MM.1S (cell line): ENCODE results near the gene AKAP8L.

Experiments used
- DNase-seq: peaks from one replicate; pipeline ENCODE4 v3.0.0-alpha.2; 2015
- H2AFZ ChIP-seq: fragments of 300-600 bp; sonication (generic); 2 replicates; pipeline ENCODE4 v1.6.0; 2016; ENCODE audit warnings: antibody characterized with exemption, low read length
- H3F3A ChIP-seq: fragments of 300-600 bp; sonication (generic); 2 replicates; pipeline ENCODE4 v1.6.1; 2016; ENCODE audit warnings: mild to moderate bottlenecking, antibody characterized with exemption, low read length, moderate library complexity, mixed read lengths; ENCODE audit not compliant: insufficient read depth
- H3K27ac ChIP-seq: fragments of 300-600 bp; sonication (generic); 2 replicates; pipeline ENCODE4 v1.5.1; 2016; ENCODE audit warnings: mild to moderate bottlenecking, low read length
- H3K27me3 ChIP-seq: fragments of 300-600 bp; sonication (generic); replicated peaks from 2 replicates; pipeline ENCODE4 v1.6.0; 2016; ENCODE audit warnings: low read length; ENCODE audit not compliant: insufficient read depth
- H3K36me3 ChIP-seq: fragments of 300-600 bp; sonication (generic); replicated peaks from 2 replicates; pipeline ENCODE4 v1.6.1; 2016; ENCODE audit warnings: mild to moderate bottlenecking, low read length, mixed read lengths; ENCODE audit not compliant: insufficient read depth
- H3K4me1 ChIP-seq: fragments of 300-600 bp; sonication (generic); 2 replicates; pipeline ENCODE4 v1.6.1; 2016; ENCODE audit warnings: low read length, mixed read lengths
- H3K4me2 ChIP-seq: fragments of 300-600 bp; sonication (generic); 2 replicates; pipeline ENCODE4 v1.6.0; 2016; ENCODE audit warnings: low read depth, low read length
- H3K4me3 ChIP-seq: fragments of 300-600 bp; sonication (generic); 2 replicates; pipeline ENCODE4 v1.5.1; 2016; ENCODE audit warnings: low read length, mixed read lengths
- H3K79me2 ChIP-seq: fragments of 300-600 bp; sonication (generic); 2 replicates; pipeline ENCODE4 v1.6.1; 2016; ENCODE audit warnings: mixed run types, low read length, mixed read lengths
- H3K9ac ChIP-seq: fragments of 300-600 bp; sonication (generic); 2 replicates; pipeline ENCODE4 v1.6.1; 2016; ENCODE audit warnings: low read length, mixed read lengths
- H3K9me2 ChIP-seq: fragments of 300-600 bp; sonication (generic); replicated peaks from 2 replicates; pipeline ENCODE4 v1.6.1; 2016; ENCODE audit warnings: mild to moderate bottlenecking, low read length, mixed read lengths; ENCODE audit not compliant: insufficient read depth
- H3K9me3 ChIP-seq: fragments of 300-600 bp; sonication (generic); replicated peaks from 2 replicates; pipeline ENCODE4 v1.6.1; 2016; ENCODE audit warnings: mild to moderate bottlenecking, low read length, mixed read lengths; ENCODE audit not compliant: insufficient read depth
- H4K20me1 ChIP-seq: fragments of 300-600 bp; sonication (generic); 2 replicates; pipeline ENCODE4 v1.6.1; 2016; ENCODE audit warnings: mild to moderate bottlenecking, low read length, moderate library complexity, mixed read lengths; ENCODE audit not compliant: insufficient read depth
- EZH2 ChIP-seq: fragments of 300-600 bp; sonication (generic); optimal IDR thresholded peaks from 2 replicates; pipeline ENCODE3; 2017; ENCODE audit warnings: low read depth, mild to moderate bottlenecking, antibody characterized with exemption, low read length, mixed read lengths
- EZH2phosphoT487 ChIP-seq: fragments of 300-600 bp; sonication (generic); IDR thresholded peaks from 2 replicates; pipeline ENCODE4 v1.6.1; 2018; ENCODE audit warnings: antibody characterized with exemption, low read length
- TF ChIP-seq, protein P1 (sequence below): fragments of 300-600 bp; sonication (generic); IDR thresholded peaks from 2 replicates; pipeline ENCODE4 v1.5.1; 2016; ENCODE audit warnings: antibody characterized with exemption, low read length, mixed read lengths

The AKAP8L gene

DNA sequence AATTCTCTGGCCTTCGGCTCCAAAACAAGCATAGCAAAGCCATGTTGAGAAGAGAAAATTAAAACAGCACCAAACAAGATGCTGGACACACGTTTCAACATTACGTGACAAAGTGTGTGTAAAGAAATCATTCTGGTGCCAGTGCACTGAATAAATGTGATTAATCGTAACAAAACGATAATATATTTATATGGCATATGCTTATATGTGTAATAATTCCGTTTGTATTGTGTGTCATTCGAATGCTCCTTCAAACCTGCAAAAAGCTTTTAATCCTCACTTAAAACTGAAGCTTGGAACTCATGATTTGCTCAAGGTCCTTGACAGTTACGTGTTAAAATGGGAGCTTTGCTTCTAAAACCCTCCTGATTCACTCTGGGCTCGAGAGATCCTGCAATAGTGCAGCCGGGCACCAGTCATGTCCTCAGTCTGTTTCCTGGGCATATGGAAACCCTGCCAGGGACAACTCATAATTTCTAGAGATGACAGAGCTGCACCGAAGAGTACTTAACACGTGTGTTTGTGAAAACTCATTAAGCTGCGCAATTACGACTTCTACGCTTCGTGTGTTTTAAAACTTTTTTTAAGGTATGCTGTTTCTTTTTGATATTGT is 731 bp upstream of the AKAP8L start:
- peak overlapping the region; percentile 2; the same call in 1 of the 2 replicates for H3K9ac ChIP-seq

DNA sequence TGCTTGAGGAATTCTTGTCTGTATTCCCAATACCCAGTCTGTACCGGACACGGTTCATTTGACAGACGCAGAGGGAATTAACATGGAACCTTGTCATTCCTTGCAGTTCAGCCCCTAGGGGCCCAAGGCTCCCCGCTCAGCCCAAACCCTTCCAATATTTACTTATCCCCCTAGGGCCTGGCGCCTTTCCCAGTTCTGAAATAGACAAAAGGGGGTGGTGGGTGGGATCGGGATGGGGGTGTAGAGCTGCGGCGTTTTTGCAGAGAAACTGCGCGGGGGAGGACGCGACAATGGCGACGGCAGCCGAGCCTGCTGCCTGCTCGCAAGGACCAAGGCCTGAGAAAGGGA is 583 bp downstream of the AKAP8L start:
- H3F3A ChIP-seq, result peaks cover 7% of the 10 kb centered on the region; the same call in 1 of the 2 replicates
- H3K27me3 ChIP-seq, result no peaks in the 10 kb centered on the region
- no peak for TF ChIP-seq EZH2phosphoT487
- TF ChIP-seq, protein P1, sequence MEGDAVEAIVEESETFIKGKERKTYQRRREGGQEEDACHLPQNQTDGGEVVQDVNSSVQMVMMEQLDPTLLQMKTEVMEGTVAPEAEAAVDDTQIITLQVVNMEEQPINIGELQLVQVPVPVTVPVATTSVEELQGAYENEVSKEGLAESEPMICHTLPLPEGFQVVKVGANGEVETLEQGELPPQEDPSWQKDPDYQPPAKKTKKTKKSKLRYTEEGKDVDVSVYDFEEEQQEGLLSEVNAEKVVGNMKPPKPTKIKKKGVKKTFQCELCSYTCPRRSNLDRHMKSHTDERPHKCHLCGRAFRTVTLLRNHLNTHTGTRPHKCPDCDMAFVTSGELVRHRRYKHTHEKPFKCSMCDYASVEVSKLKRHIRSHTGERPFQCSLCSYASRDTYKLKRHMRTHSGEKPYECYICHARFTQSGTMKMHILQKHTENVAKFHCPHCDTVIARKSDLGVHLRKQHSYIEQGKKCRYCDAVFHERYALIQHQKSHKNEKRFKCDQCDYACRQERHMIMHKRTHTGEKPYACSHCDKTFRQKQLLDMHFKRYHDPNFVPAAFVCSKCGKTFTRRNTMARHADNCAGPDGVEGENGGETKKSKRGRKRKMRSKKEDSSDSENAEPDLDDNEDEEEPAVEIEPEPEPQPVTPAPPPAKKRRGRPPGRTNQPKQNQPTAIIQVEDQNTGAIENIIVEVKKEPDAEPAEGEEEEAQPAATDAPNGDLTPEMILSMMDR, result no peak
- TF ChIP-seq EZH2, result no peak
- peak overlapping the region; percentile 9; the same call in 1 of the 2 replicates for H3K27ac ChIP-seq
- H3K9me2 ChIP-seq, result no peaks in the 10 kb centered on the region
- no peaks in the 10 kb centered on the region for H3K9me3 ChIP-seq
- peak overlapping the region; percentile 90 for H3K9ac ChIP-seq
- no peaks in the 10 kb centered on the region for H4K20me1 ChIP-seq
- peak overlapping the region; percentile 96 for H3K4me3 ChIP-seq
- H3K36me3 ChIP-seq, result no peaks in the 10 kb centered on the region
- peak overlapping the region; percentile 66 for H2AFZ ChIP-seq
- DNase-seq, result no peak
- peak overlapping the region; percentile 99 for H3K4me2 ChIP-seq
- peaks cover 13% of the 10 kb centered on the region for H3K4me1 ChIP-seq
- H3K79me2 ChIP-seq, result peaks cover 52% of the 10 kb centered on the region

More for the DNA sequence above, 731 bp upstream of the AKAP8L start:
- DNase-seq, result no peak
- Histone ChIP-seq H4K20me1 (no peaks in the 10 kb centered on the region), H3K79me2 (peaks cover 41% of the 10 kb centered on the region), H3K4me1 (peaks cover 13% of the 10 kb centered on the region), H3K4me2 (peak overlapping the region; percentile 53; the same call in 1 of the 2 replicates), H3K9me3 (no peaks in the 10 kb centered on the region), H3K9me2 (no peaks in the 10 kb centered on the region), H3K4me3 (peak overlapping the region; percentile 13; the same call in 1 of the 2 replicates), H2AFZ (no peak overlapping the region), H3K36me3 (0 out of 2 replicates have a peak, but pooled peaks cover 4% of the 10 kb centered on the region), H3K27ac (no peak overlapping the region), H3K27me3 (no peaks in the 10 kb centered on the region), H3F3A (peaks cover 7% of the 10 kb centered on the region; the same call in 1 of the 2 replicates)
- TF ChIP-seq EZH2 (no peak), EZH2phosphoT487 (no peak)
- TF ChIP-seq, protein P1, result no peak

DNA sequence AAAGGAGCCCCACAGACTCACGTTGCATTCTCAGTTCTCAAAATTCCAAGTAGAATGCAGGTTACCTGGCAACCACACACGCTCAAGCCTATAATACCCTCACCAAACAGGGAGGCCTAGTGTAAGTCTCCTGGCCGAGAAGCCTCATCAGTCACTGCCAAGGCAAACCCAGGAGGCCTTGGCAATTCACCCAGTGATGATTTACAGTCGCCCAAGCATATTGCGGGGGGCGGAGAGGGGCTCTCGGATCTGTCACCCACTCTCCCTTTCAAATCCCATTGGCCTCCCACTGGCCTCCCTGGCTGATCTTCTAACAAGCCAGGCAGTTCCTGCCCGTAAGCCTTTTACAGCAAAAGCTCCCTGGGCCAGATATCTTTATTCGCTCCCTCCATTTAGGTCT is 1.1 kb downstream of the AKAP8L start:
- Histone ChIP-seq H3K4me2 (peak overlapping the region; percentile 99), H3K9ac (peak overlapping the region; percentile 90), H3K9me2 (no peaks in the 10 kb centered on the region), H3F3A (peaks cover 7% of the 10 kb centered on the region; the same call in 1 of the 2 replicates), H4K20me1 (no peaks in the 10 kb centered on the region), H3K4me1 (peaks cover 13% of the 10 kb centered on the region), H3K9me3 (no peaks in the 10 kb centered on the region), H2AFZ (no peak overlapping the region), H3K36me3 (no peaks in the 10 kb centered on the region), H3K4me3 (peak overlapping the region; percentile 96), H3K27ac (no peak overlapping the region), H3K79me2 (peaks cover 57% of the 10 kb centered on the region), H3K27me3 (no peaks in the 10 kb centered on the region)
- TF ChIP-seq, protein P1, result no peak
- no peak for TF ChIP-seq EZH2
- no peak for TF ChIP-seq EZH2phosphoT487
- no peak for DNase-seq
